Heart left ventricle (tissue), 16 donors: ENCODE measurements around the gene AACS. TPM values are rescaled to one million over a fixed set of nuclear protein-coding genes. Genes with fewer than 3 reads are reported as not detected.

Experiments used
- ATAC-seq, 4 donors: fragments of 200-7000 bp; cut with Tn5 transposase; one replicate each; pipeline ENCODE4 v1.9.1; 2020 to 2022; ENCODE audit warnings: moderate library complexity in 4 of 4, mild to moderate bottlenecking in 3 of 4, moderate number of reproducible peaks in 1 of 4
- DNase-seq, 5 donors: peaks; one replicate each; pipeline ENCODE4 v3.0.0-alpha.2; 2020
- H3K27ac ChIP-seq, 12 donors: fragments of 200-600 bp; sonication (generic) in 4 of 12; one replicate each; pipeline versions ENCODE4 v1.5.0 to v1.8.0; 2016 to 2022; ENCODE audit warnings: mild to moderate bottlenecking in 2 of 12
- H3K27me3 ChIP-seq, 9 donors: fragments of 200-600 bp; sonication (generic) in 2 of 9; one replicate each; pipeline versions ENCODE4 v1.5.1 to v1.8.0; 2016 to 2022; ENCODE audit warnings: mild to moderate bottlenecking in 3 of 9
- H3K36me3 ChIP-seq, 9 donors: fragments of 200-600 bp; sonication (generic) in 2 of 9; one replicate each; pipeline versions ENCODE4 v1.5.0 to v1.8.0; 2018 to 2022; ENCODE audit warnings: mild to moderate bottlenecking in 2 of 9
- H3K4me1 ChIP-seq, 12 donors: fragments of 200-600 bp; sonication (generic) in 4 of 12; one replicate each; pipeline versions ENCODE4 v1.5.0 to v1.8.0; 2016 to 2022; ENCODE audit warnings: mild to moderate bottlenecking in 3 of 12
- H3K4me3 ChIP-seq, 12 donors: fragments of 200-600 bp; sonication (generic) in 4 of 12; one replicate each; pipeline versions ENCODE4 v1.5.0 to v1.8.0; 2017 to 2022; ENCODE audit warnings: mild to moderate bottlenecking in 9 of 12, moderate library complexity in 4 of 12
- H3K9me3 ChIP-seq, 12 donors: fragments of 200-600 bp; sonication (generic) in 4 of 12; one replicate each; pipeline versions ENCODE4 v1.5.0 to v1.8.0; 2016 to 2022; ENCODE audit warnings: mild to moderate bottlenecking in 1 of 12
- CTCF ChIP-seq, 12 donors: fragments of 200-600 bp; sonication (generic) in 4 of 12; IDR thresholded peaks; one replicate each; pipeline versions ENCODE4 v1.5.0 to v1.8.0; 2018 to 2022; ENCODE audit warnings: antibody characterized with exemption in 12 of 12, mild to moderate bottlenecking in 5 of 12
- POLR2A ChIP-seq, 2 donors: fragments of 450-650 bp; IDR thresholded peaks; one replicate each; pipeline ENCODE4 v1.6.1; 2017; ENCODE audit warnings: antibody characterized with exemption in 2 of 2, mild to moderate bottlenecking in 2 of 2, moderate library complexity in 2 of 2
- WGBS, 4 donors: extraction: QIAGEN DNeasy Blood & Tissue Kit in 2 of 4; methylation state at CpG; one replicate each; pipeline versions ENCODE4 v1.1.5 to v1.1.7; 2013 to 2018; 5-methylcytosine and 5-hydroxymethylcytosine counted together
- intact Hi-C, 10 donors: fragments of 100-400 bp; cut with DNase I; formaldehyde crosslinking; loops; one replicate each; pipeline versions ENCODE4 v1.11.1 to v1.14.2; 2022
- polyA plus RNA-seq, 2 donors: library from polyadenylated mRNA; stranded (reverse); fragments of 200-250 nt; gene quantifications; one replicate each; pipeline ENCODE4 v1.2.3, GENCODE V29; 2013
- total RNA-seq, 9 donors: library from RNA; depleted of rRNA in 2 of 9; stranded (reverse); fragments of >200 nt in 2 of 9; fragmentation: NEBNext Ultra II Directional in 3 of 9; extraction: Animal tissue kit (Norgen Biotek cat#: 25700) in 3 of 9; gene quantifications; one replicate each; pipeline versions ENCODE4 v1.1.0 to v1.2.4, GENCODE V29; 2016 to 2023
- donor health status: ischemic (EF 13 %, LVEDD 7.1; RV severe dilation, severe dysfunction).
- donor health status: healthy with polysubstance abuse.
- donor health status: DM: no; HTN: yes; CAD: no.
- donor health status: DM: no; HTN: no; CAD: no.
- donor health status: ischemic (EF 25% LVEDD 6.9; RV normal size, moderate dysfunction).
- donor health status: ischemic (EF 25% LVEDD 5.7; RV mildly dilated, moderate dysfunction).
- donor health status: healthy.
- donor health status: DM: yes; HTN: yes; CAD: no.
- donor health status: ischemic (EF 35%, LVEDD 5.7; RV mildly dilated, moderate dysfunction).
- donor health status: nonischemic (EF 11% LVEDD 7.7; RV severe dilation, severe dysfunction).
- donor health status: DM: yes; HTN: yes; CAD: no.
- donor health status: PGD.
- donor health status: ischemic (EF 29% LVEDD 5.4; RV normal size, mild dysfunction).
- donor health status: nonischemic (EF 23%, LVEDD 6.1; RV moderate dilation, normal function).

AACS gene
- total and polyA plus RNA-seq, 11 donors, result 7.4 to 19.3 (median 12.4) TPM

GRCh38 chr12:125124320-125124966, 59.2 kb downstream of the AACS start:
- ATAC-seq, result no peak
- Histone ChIP-seq H3K27ac (no peak overlapping the region), H3K36me3 (peaks cover 0 to 28% (median 8%) of the 10 kb centered on the region in 9 donors), H3K4me3 (no peak overlapping the region), H3K9me3 (no peaks in the 10 kb centered on the region), H3K27me3 (no peaks in the 10 kb centered on the region), H3K4me1 (peaks cover 0 to 15% (median 0%) of the 10 kb centered on the region in 12 donors)
- DNase-seq, result no peak
- no peak for TF ChIP-seq CTCF (IDR thresholded peaks at IDR 0.05)
- no peak for TF ChIP-seq POLR2A (IDR thresholded peaks at IDR 0.05)
- WGBS, 4 donors, result 86 to 93% (median 92%) methylated on average over 11 of the region's 11 CpGs
- intact Hi-C loops, result no loop called here

DNA sequence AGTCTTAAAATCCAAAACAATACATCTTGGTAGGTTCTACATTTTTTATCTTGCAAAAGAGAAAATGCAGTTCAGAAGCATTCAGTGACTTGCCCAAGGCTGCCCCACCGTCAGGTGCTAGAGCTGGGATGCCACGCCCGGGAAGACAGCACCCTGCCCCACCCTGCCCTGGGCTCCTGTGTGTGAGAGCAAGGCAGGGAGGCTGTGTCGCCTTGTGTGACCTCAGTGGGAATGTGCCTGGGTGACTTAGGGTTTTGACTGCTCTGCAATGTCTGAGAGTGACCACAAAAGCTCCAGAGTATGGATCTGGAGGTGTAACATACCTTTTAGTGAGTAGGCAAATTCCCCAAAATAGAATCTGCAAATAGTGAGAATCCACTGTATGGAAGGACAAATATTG, 60.0 kb downstream of the AACS start:
- H3K4me3 ChIP-seq, result no peak overlapping the region
- no peak for DNase-seq
- WGBS, 4 donors, result 88 to 98% (median 94%) methylated on average over 4 of the region's 4 CpGs
- no peaks in the 10 kb centered on the region for H3K9me3 ChIP-seq
- TF ChIP-seq POLR2A (IDR thresholded peaks at IDR 0.05), result no peak
- no peak for TF ChIP-seq CTCF (IDR thresholded peaks at IDR 0.05)
- intact Hi-C loops, result no loop called here
- H3K36me3 ChIP-seq, result peaks cover 0 to 27% (median 8%) of the 10 kb centered on the region in 9 donors
- no peak overlapping the region for H3K27ac ChIP-seq
- no peak for ATAC-seq
- H3K27me3 ChIP-seq, result no peaks in the 10 kb centered on the region
- H3K4me1 ChIP-seq, result peaks cover 0 to 12% (median 0%) of the 10 kb centered on the region in 12 donors

- H3K27me3 ChIP-seq, result no peaks in the 10 kb centered on the region
- no peak overlapping the region for H3K4me3 ChIP-seq
- DNase-seq, result peak in 1 of 5 donors; percentile 17
- H3K4me1 ChIP-seq, result peaks cover 0 to 12% (median 0%) of the 10 kb centered on the region in 12 donors
- TF ChIP-seq POLR2A (IDR thresholded peaks at IDR 0.05) (no peak), CTCF (IDR thresholded peaks at IDR 0.05) (no peak)
- intact Hi-C loops, result no loop called here
- WGBS, 4 donors, result 79 to 84% (median 81%) methylated on average over 18 of the region's 18 CpGs
- peaks cover 0 to 25% (median 10%) of the 10 kb centered on the region in 9 donors for H3K36me3 ChIP-seq
- H3K27ac ChIP-seq, result peak overlapping the region in 9 of 12 donors; percentile 14 to 73 (median 40)
- ATAC-seq, result peak; percentile 14 to 74 (median 52)
- no peaks in the 10 kb centered on the region for H3K9me3 ChIP-seq
Observed at GRCh38 chr12:125128439-125129178, 63.4 kb downstream of the AACS start.

DNA sequence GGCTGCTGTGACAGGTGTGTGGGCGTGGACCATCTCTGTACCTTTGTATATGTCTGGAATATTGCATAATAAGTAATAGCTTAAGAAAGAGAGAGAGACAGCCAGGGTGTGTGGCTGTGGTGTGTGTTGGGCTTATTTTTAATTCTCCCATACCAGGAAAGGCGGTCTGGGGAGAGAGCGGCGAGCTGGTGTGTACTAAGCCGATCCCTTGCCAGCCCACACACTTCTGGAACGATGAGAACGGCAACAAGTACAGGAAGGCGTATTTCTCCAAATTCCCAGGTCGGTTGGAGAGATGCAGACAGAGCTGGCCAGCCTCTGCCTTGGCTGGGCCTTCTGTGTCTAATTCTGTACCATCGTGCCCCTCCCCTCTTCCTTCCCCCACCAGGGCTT, 63.9 kb downstream of the AACS start:
- DNase-seq (peak in 1 of 5 donors; percentile 42), ATAC-seq (peak; percentile 65 to 84 (median 76))
- Histone ChIP-seq H3K4me3 (no peak overlapping the region), H3K27ac (peak overlapping the region in 9 of 12 donors; percentile 14 to 73 (median 40)), H3K4me1 (peaks cover 0 to 12% (median 0%) of the 10 kb centered on the region in 12 donors), H3K36me3 (peaks cover 0 to 19% (median 10%) of the 10 kb centered on the region in 9 donors), H3K27me3 (no peaks in the 10 kb centered on the region), H3K9me3 (no peaks in the 10 kb centered on the region)
- TF ChIP-seq POLR2A (IDR thresholded peaks at IDR 0.05), result no peak
- TF ChIP-seq CTCF (IDR thresholded peaks at IDR 0.05), result no peak
- intact Hi-C loops, result no loop called here
- WGBS, 4 donors, result 47 to 64% (median 58%) methylated on average over 10 of the region's 10 CpGs
